GM15510 (cell line): ENCODE data around the gene HLCS.

ENCODE experiments used
- POLR2A ChIP-seq: IDR thresholded peaks from 3 replicates; pipeline ENCODE4 v1.6.1; 2011; ENCODE audit warnings: borderline replicate concordance; ENCODE audit not compliant: insufficient read length; ENCODE audit errors: extremely low read depth

The HLCS gene

GRCh38 chr21:36936361-36937135 is 29.9 kb downstream of the HLCS start:
- no peak for TF ChIP-seq POLR2A

- no peak for TF ChIP-seq POLR2A
These were observed 31.5 kb downstream of the HLCS start for GRCh38 chr21:36934864-36935420.

GRCh38 chr21:36932161-36932816 is 34.2 kb downstream of the HLCS start:
- TF ChIP-seq POLR2A: no peak

- TF ChIP-seq POLR2A: no peak
These were observed 36.8 kb downstream of the HLCS start for GRCh38 chr21:36929622-36930021.

- no peak for TF ChIP-seq POLR2A
These were observed 37.5 kb downstream of the HLCS start for GRCh38 chr21:36928960-36929359.

- no peak for TF ChIP-seq POLR2A
These were observed 38.8 kb downstream of the HLCS start for GRCh38 chr21:36927719-36928117.

GRCh38 chr21:36926989-36927718 is 39.3 kb downstream of the HLCS start:
- no peak for TF ChIP-seq POLR2A

GRCh38 chr21:36923270-36923669 is 43.2 kb downstream of the HLCS start:
- no peak for TF ChIP-seq POLR2A

- no peak for TF ChIP-seq POLR2A
These were observed 43.6 kb downstream of the HLCS start for GRCh38 chr21:36922861-36923260.

GRCh38 chr21:36918291-36918690 is 48.2 kb downstream of the HLCS start:
- no peak for TF ChIP-seq POLR2A

- no peak for TF ChIP-seq POLR2A
These were observed 48.9 kb downstream of the HLCS start for GRCh38 chr21:36917471-36918158.

GRCh38 chr21:36916718-36917117 is 49.8 kb downstream of the HLCS start:
- TF ChIP-seq POLR2A: no peak

- no peak for TF ChIP-seq POLR2A
These were observed 50.7 kb downstream of the HLCS start for GRCh38 chr21:36915696-36916245.

- no peak for TF ChIP-seq POLR2A
These were observed 51.3 kb downstream of the HLCS start for GRCh38 chr21:36915014-36915695.

GRCh38 chr21:36914244-36915013 is 52.0 kb downstream of the HLCS start:
- TF ChIP-seq POLR2A: no peak
